Cerebellar cortex (tissue), 1 donor: ENCODE data around the gene TBR1.

Experiments used
- DNase-seq: peaks from one replicate; pipeline ENCODE4 v3.0.0-alpha.2; 2015; ENCODE audit warnings: low spot score

TBR1 gene

DNA sequence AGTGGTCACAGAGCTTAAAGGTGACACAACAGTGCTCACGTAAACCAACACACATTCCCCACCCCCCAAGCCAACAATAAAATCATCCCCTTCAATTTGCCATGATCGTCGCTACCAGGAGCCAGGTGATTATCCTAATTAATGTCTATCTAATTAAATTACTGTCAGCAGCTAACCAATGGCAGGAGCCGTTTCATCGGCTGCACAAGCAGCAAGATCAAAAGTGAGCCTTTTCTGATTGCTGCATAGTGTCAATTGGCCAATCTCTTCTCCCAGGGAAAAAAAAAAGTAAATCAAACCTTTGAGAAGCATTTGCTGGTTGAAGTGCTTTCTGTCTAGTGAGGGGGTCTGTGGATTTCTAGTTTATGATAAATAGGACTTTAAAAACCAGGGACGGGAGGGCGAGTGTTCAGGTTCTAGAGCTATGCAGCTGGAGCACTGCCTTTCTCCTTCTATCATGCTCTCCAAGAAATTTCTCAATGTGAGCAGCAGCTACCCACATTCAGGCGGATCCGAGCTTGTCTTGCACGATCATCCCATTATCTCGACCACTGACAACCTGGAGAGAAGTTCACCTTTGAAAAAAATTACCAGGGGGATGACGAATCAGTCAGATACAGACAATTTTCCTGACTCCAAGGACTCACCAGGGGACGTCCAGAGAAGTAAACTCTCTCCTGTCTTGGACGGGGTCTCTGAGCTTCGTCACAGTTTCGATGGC is at the start of gene TBR1:
Gene TBR1, plus strand, starts transcription at position 311 of the 721 bp plus-strand sequence. Its CDS starts 114 bp downstream, at position 425.
- DNase-seq, result peak; percentile 21

DNA sequence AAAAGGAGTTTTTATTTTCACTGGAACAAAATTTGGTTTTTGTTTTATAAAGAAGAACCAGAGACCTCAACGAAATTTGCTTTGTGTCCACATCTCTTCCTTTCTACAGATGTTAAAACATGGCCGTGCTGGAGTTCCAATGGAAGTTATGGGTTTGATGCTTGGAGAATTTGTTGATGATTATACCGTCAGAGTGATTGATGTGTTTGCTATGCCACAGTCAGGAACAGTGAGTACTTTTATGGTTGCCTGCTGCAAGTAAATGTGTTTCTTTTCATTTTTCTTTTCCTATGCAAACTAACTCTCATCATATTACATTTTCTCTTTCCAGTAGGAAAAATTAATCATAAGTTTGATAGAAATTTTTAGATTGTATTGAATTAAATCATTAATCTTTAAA is 48.4 kb upstream of the TBR1 start:
- DNase-seq, result no peak

DNA sequence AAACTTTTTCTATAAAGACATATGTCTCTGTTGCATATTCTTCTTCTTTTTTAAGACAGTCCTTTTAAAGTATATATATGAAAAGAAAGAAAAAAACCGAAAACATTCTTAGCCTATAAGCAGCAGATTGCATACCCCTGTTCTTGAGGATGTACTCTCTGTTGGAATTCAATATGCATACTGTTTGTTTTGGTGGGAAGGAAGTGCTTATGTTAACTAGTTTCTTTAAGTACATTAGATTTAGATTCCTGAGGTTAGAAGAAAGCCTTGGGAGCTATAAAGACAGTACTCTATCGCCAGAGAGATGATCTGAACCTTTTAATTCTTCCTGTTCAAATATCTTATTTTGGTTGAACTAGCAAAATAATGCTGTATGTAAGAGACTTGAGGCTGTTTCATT is 46.8 kb upstream of the TBR1 start:
- no peak for DNase-seq

DNA sequence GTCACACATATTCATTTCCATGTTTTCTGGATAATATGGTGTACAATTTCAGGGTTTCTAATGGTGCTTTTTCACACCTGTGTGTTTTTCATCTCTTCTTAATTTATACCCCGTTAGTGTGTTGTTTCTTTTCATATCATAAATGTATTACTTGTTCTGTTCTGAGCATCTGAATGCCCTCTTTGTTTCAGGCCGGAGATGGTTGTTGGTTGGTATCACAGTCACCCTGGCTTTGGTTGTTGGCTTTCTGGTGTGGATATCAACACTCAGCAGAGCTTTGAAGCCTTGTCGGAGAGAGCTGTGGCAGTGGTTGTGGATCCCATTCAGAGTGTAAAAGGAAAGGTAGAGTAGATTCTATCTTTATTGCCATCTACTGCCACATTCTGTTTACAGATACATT is 45.1 kb upstream of the TBR1 start:
- no peak for DNase-seq

DNA sequence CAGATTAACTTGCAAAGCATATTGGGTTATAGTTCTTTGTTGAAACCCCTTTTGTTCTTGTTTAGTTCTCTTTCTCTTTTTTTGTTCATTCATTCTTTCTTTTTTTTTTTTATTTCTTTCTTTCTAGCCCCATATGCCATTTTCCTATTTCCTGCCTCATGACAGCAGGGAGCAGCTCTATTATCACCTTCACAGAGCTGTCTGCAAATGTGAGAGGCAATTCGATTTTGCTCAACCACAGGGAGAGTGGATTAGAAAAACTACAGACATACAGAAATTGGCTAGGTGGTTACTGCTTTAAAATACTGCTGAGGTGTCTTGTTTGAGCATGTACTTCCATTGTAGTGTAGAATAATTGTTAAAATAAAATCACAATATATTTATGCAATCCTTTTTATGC is 44.2 kb upstream of the TBR1 start:
- DNase-seq, result peak; percentile 59

DNA sequence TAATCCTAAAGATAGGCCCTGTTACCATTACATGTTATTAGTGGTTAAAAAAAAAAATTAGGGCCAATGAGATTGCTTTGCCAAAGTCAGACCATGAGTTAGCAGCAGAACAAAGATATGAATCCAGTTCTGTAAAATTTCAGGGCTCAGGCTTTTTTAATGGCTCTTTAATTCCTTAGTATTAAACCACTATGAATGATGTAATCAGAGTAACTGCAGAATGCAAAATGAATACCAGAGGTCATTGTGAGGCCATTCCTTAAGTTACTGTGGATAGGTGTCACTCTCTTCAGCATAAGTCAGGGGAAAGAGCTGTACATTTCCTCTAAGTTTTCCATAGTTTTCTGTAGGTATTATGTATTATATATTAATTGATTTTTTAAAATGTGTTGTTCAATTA is 42.2 kb upstream of the TBR1 start:
- DNase-seq, result no peak

DNA sequence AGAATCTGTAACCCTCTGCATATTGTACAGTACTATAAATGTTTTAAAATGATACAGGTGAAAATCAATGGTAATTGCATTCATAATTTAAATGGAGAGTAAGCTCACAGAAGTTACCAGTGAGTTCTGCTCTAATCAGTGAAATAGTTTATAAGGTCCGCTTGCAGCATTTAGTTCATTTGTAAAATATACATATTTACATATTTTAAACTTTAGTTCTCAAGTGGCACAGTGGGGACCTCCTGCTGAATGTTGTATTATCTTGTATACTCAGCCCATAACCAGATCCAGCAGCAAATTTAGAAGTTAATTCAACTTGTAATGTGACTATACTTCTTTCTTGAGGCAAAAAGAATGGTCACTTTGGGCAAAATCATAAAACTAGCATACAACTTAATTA is 41.7 kb upstream of the TBR1 start:
- DNase-seq, result no peak

DNA sequence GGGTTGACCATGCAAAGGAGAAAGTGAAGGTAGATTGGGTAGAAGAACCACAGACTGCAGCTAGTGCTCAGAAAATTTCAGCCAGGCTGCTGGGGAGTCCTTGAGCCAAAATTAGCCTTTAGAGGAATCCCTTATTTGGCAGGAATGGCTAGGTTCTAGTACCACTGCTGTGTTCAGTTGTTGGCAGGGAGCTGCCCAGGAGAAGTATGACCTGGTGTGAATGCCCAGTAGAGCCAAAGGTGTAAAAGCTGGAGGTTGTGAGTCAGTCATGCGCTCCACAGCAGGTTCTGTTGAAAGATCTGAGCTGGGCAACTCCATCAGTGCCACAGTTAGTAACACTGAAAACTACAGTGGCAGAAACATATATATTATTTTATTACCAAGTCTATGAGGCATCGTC is 36.4 kb upstream of the TBR1 start:
- DNase-seq, result peak; percentile 35

DNA sequence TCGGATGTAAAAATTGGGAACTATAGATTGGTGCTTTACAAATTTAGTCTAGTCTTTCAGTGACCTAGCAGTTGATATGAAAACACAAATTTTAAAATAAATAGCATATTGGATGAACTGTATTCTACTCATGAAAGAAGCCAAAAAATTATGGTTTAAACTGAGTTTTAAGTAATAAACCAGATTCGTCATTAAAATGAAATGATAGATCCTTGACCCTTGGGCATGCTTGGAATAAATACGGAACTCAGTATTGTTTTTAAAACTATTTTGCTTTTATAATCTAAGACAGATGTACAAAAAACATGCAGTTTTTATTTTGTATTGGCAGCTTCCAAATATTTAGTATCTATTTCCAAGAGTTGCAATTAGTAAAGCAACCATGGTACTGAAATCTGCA is 34.6 kb upstream of the TBR1 start:
- DNase-seq, result no peak

DNA sequence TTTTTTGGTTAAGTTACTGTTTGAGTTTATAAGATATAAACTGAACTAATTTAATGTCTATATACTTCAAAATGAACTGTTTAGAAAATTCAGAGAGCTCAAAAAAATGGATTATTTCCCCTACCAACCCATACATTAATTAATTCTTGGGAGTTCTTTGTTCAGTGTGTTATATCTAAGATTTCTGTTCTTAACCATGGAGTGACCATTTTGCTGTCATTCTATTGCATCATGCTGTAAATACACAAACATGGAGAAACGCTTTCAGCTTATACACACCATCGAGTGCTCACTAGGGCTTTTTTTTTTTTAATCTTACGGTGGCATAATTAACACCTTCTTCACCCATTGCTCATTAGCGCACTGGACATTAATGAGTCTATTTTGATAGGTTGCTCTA is 33.4 kb upstream of the TBR1 start:
- DNase-seq, result no peak

DNA sequence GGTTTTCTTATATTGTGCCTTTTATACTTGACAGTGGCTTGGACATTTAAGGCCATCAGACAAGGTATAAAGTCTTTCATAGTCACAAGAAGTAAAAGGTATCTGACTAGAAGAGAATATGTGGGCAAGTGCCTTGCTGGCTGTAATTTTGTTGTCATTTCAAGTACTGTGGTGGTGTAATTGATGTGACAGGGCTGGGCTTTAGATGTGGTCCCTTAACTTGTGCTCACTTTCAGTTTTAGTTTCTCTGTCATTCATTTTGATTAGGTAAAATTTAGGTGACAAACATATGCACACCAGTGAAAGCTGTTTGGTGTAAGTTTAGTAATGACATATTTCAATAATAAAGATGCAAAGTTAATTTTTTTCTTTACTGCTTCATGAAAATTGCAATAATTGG is 31.2 kb upstream of the TBR1 start:
- no peak for DNase-seq

DNA sequence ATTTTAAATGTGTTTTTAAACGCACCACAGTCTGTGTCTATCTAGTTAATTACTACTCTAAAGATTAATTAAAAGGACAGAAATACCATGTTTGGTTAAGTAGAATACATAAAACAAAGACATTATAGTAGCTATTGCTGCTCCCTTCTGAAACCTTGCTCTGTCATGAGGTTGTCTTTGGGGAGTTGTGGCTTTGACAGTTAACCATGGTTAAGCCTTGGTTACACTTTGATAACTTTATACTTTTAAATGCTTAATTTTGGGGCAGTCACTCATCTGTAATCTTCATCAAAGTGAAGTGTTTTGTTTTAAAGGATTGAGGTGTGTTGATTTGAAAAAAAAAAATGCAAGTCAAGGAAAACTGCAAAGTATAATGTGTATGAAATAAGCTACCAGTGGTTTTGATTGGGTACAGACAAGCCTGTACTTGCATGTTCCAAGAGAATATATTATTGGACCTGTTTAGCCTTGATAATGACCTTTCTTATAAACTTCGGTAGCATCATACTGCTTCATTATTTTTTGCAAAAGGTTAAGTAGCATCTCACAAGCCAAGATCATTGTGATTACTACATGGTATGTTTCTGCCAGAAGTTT is 29.8 kb upstream of the TBR1 start:
- DNase-seq, result no peak

DNA sequence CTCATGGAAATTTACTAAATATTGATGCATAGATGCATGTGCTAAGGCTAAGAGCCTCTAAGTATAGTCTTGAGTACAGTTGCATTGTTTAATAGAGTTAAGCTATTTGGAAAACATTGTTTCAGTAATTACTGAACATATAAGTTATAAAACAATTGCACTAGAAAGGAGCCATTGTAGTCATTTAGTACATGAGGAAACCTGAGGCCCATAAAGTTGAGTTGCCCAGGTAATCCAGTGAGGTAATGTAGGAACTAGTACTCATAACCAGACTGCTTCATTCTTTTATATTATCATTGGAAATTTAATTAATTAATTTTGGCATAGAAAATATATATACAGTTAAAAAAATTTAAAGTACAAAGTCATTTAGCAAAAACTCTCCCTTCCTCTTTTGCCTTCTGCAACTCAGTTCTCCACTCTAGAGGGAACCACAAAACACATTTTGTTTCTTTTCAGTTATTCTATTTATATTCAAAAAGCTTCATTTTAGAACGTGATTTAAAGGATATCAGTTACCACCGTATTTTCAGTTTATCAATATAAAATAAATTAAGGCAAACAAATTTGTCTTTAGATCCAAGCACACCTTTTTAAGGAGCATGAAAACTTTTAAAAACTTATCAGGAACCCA is 27.8 kb upstream of the TBR1 start:
- DNase-seq, result no peak

DNA sequence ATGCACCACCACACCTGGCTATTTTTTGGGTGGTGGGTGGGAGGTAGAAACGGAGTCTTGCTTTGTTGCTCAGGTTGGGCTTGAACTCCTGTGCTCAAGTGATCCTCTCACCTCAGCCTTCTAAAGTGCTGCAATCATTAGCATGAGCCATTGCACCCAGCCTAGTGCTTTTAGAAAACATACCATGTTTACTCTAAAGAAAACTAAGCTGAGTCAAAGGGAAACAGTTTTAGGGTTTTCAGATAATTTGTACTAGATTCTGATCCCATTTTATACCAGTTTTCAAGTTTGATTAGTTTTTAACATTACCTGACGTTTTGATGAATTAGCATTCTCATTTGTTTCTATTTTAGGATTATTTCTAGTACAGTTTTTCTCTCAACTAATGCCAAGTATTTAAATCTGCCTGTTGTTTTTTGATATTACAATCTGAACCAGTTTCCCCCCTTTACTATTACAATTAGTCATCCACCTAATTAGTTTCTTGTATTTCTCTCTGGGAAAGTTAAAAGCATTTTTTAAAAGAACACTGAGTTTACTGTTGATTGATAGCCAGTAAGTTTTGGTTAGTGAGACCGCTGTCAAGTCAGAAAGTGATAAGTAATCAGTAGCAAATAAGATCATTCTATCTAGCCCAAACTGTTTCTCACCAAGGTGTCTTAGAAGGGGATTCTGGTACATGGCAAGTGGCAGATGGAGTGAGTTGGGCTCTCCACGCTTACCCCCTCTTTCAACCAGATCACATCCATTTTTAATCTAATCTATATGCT is 24.2 kb upstream of the TBR1 start:
- no peak for DNase-seq

DNA sequence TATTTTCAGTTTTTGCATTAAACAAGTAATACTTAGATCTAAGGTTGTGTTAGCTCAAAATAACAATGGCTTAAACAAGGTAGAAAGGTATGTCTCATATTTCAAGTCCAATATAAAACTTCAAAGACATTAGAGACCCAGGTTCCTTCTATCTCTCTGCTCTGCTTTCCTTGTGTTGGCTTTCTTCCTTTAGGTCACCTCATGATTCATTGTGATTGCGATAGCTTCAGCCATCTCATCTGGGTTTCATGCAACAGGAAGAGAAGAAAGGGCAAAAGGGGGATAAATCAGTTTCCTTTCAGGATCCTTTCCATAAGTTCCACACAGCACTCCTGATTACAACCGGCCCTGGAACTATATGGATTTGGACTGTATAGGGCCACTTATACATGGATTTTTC is 16.0 kb upstream of the TBR1 start:
- DNase-seq, result no peak

DNA sequence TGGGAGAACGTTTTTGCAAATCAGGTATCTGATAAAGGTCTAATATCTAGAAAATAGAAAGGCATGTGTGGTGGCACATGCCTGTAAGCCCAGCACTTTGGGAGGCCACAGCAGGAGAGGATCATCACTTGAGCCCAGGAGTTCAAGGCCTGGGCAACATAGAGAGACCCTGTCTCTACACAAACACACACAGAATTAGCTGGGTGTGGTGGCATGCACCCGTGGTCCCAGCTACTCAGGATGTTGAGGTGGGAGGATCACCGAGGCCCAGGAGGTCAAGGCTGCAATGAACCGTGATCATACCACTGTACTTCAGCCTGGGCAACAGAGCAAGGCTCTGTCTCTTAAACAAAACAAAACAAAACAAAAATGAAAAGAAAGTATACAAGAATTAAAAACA is 13.8 kb upstream of the TBR1 start:
- DNase-seq, result no peak

DNA sequence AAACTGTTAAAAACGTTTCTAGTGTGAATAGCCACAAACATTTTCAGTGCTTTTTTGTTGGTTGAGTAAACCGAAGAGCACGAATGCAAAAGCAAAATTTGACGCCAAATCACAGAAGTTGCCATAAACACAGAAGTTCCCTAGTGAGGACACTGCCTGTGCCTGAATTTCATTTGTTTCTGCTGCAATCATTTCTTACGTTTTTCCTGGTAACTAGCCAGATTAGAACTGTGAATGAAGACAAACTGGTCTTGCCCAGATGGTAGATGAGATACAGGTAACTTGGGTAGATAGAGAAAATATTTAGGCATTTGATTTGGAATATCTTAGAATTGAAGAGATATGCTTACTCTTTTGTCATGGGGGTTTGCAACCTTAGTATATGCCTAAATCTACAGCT is 9.8 kb upstream of the TBR1 start:
- DNase-seq, result no peak

DNA sequence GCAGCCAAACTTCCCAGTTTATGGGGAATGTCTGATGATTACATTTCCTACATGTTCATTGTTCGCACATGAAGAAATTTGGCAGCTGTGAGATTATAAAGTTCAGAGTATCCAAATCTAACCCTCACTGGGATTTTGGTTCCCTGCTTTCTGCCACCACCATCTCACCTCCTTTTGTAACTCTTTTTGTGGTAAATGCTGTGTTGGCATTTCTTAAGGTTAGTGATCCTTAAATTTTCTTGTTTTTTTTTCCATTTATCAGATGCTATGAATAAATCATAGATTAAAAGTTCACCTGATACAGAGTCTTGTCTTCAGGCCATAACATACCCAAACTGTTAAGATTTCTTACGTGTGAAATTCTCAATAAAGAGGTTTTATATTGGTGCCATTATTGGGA is 8.5 kb upstream of the TBR1 start:
- DNase-seq, result no peak

DNA sequence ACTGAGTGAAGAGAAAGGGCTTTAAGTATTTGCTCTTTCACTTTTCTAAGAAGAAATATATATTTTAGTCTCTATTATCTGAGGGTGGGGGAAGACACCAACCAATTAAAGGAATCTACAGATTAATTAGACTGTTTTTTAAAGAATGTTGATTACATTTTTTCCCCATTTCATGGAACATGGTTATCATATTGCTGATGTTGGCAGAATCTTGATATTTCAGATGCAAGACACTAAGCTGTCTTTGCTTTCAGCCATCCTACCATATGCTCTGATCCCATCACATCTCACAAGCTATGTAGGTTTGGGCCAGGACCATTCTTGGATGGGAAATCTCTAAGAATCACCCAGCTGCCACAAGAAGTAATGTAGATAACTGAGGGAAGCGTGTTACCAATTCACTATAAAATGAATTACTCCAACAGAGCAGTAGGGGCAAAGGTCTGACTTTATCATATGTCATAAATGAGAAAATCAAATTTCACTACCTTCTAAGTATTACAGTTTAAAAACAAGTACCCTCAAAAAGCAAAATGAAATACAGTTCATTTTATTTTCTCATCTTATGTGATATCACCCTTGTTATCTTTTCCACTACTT is 6.7 kb upstream of the TBR1 start:
- no peak for DNase-seq

DNA sequence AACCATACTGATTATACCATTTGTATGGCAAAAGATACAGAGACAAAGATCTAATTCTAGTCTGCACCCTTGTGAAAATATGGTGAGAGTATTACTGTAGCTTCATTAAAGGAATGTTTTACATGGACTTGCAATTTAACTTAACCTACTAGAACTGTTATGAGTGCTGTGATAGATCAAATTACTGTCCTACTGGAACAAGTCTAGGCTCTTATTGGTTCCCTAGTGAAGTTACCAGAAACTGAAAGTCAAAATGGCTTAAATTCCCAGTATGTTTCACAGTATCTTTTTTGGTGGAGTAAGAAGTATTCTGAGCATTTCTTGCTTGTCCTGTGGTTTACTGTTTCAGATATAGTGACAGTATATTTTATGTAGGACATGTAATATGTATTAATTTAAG is 3.8 kb upstream of the TBR1 start:
- DNase-seq, result no peak

DNA sequence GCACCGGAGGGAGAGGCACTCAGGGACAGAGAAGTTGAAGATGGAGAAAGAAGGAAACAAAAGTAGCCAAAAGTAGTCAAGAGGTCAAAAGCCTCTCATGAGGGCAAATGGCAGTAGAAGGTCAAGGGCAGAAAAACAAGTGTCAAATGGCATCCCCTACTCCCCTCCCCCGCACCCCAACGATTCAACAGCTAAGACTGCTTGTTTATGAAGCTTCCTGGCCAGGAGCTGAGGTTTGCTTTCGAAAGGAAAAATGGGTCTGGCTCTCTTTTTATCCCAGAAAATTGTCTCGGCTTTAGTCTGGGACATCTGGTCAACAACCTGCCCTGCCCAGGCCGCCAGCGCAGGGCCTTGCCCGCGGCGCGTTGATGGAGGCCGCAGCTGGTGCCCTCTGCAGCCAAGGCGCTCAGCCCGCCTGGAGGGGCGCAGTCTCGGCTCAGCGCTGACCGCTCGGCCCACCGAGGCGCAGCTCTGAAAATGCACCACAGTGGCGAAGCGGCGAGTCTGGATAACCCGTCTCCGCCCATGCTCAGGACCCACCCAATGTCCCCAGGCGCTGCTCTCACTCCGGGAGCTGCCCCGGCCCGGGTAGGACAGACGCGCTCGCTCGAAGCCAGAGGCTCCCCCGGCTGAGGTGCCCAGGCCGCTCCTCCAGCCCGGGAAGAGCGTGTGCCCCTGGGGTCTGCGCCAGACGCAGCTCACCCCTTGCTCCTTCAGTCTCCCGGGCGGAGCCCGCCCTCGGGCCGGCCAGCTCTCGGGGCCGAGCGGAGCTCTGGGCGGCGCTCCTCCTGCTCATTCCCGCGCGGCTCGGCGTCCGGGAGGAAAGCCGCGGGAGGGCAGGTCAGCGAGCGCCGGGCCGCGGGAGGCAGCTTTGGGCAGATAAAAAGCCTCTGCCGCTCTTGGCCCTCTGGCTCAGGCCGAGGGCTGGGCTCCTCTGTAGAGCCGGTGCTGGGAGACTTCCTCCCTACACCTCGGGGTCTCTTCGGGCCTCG is 1.8 kb upstream of the TBR1 start:
- DNase-seq, result peak; percentile 23
